GM23338 (cell line): ENCODE results near the gene S100A16. TPM values are rescaled to one million over a fixed set of nuclear protein-coding genes. Genes with fewer than 3 reads are reported as not detected.

Source experiments
- ATAC-seq: fragments of 200-7000 bp; cut with Tn5 transposase; 3 replicates; pipeline ENCODE4 v1.9.1; 2020
- DNase-seq: peaks from one replicate; pipeline ENCODE4 v3.0.0-alpha.2; 2015; ENCODE audit warnings: low spot score
- H2AFZ ChIP-seq: fragments of 200-600 bp; sonication (generic); 2 replicates; pipeline ENCODE4 v1.8.0; 2016; ENCODE audit warnings: antibody characterized with exemption, mild to moderate bottlenecking, moderate library complexity
- H3F3A ChIP-seq: fragments of 200-600 bp; sonication (generic); replicated peaks from 2 replicates; pipeline ENCODE4 v1.8.0; 2017; ENCODE audit warnings: antibody characterized with exemption, mixed run types, low read depth
- H3K27ac ChIP-seq: fragments of 200-600 bp; sonication (generic); 2 replicates; pipeline ENCODE4 v1.6.1; 2016; ENCODE audit warnings: low read depth
- H3K27me3 ChIP-seq: fragments of 200-600 bp; sonication (generic); 2 replicates; pipeline ENCODE4 v1.8.0; 2016; ENCODE audit warnings: mild to moderate bottlenecking, mixed run types, moderate library complexity; ENCODE audit not compliant: insufficient read depth
- H3K36me3 ChIP-seq: fragments of 200-600 bp; sonication (generic); 2 replicates; pipeline ENCODE4 v1.8.0; 2016; ENCODE audit warnings: mild to moderate bottlenecking; ENCODE audit not compliant: insufficient read depth
- H3K4me1 ChIP-seq: fragments of 200-600 bp; sonication (generic); 2 replicates; pipeline ENCODE4 v1.8.0; 2016; ENCODE audit warnings: mild to moderate bottlenecking, moderate library complexity; ENCODE audit not compliant: insufficient read depth
- H3K4me2 ChIP-seq: fragments of 200-600 bp; sonication (generic); 2 replicates; pipeline ENCODE4 v1.7.1; 2017; ENCODE audit warnings: mixed run types
- H3K4me3 ChIP-seq: fragments of 200-600 bp; sonication (generic); 2 replicates; pipeline ENCODE4 v1.6.1; 2016; ENCODE audit warnings: mixed run types
- H3K79me2 ChIP-seq: fragments of 200-600 bp; sonication (generic); replicated peaks from 2 replicates; pipeline ENCODE4 v1.8.0; 2017; ENCODE audit warnings: mild to moderate bottlenecking; ENCODE audit not compliant: insufficient read depth
- H3K9me2 ChIP-seq: fragments of 200-600 bp; sonication (generic); 2 replicates; pipeline ENCODE4 v1.8.0; 2017; ENCODE audit not compliant: insufficient read depth
- H4K20me1 ChIP-seq: fragments of 200-600 bp; sonication (generic); replicated peaks from 2 replicates; pipeline ENCODE4 v1.8.0; 2017; ENCODE audit warnings: mild to moderate bottlenecking; ENCODE audit not compliant: insufficient read depth
- H3K27ac Mint-ChIP-seq: 2 replicates; pipeline ENCODE4 v1.8.0; 2020; ENCODE audit warnings: inconsistent platforms, mild to moderate bottlenecking, moderate library complexity, mixed read lengths
- H3K27me3 Mint-ChIP-seq: 3 replicates; pipeline ENCODE4 v1.8.0; 2022; ENCODE audit warnings: low read depth, mild to moderate bottlenecking, moderate library complexity, mixed read lengths, inconsistent platforms; ENCODE audit not compliant: insufficient read depth, poor library complexity
- H3K36me3 Mint-ChIP-seq: 3 replicates; pipeline ENCODE4 v1.8.0; 2021; ENCODE audit warnings: low read depth, mild to moderate bottlenecking, inconsistent platforms, moderate library complexity, mixed read lengths
- H3K4me1 Mint-ChIP-seq: 3 replicates; pipeline ENCODE4 v1.8.0; 2020; ENCODE audit warnings: mild to moderate bottlenecking, inconsistent platforms, mixed read lengths
- H3K4me3 Mint-ChIP-seq: 3 replicates; pipeline ENCODE4 v1.8.0; 2021; ENCODE audit warnings: moderate library complexity, mild to moderate bottlenecking, inconsistent platforms, mixed read lengths
- H3K9me3 Mint-ChIP-seq: 3 replicates; pipeline ENCODE4 v1.8.0; 2020; ENCODE audit warnings: moderate library complexity, mild to moderate bottlenecking, inconsistent platforms, mixed read lengths
- CREB1 ChIP-seq: fragments of 250-450 bp; sonication (Bioruptor Pico); IDR thresholded peaks from 2 replicates; pipeline ENCODE4 v1.5.0; 2020; ENCODE audit warnings: low read depth, mild to moderate bottlenecking, moderate library complexity
- CTCF ChIP-seq, 2 experiments: fragments of 200-600 bp in 1 of 2; sonication (generic) in 1 of 2; conservative IDR thresholded peaks; 2 replicates each; pipeline versions ENCODE4 v1.5.1 to v1.6.1; 2016 to 2017; ENCODE audit warnings: antibody characterized with exemption in 2 of 2, low read depth in 2 of 2, mild to moderate bottlenecking in 2 of 2, moderate library complexity in 1 of 2
- EZH2 ChIP-seq: fragments of 200-600 bp; sonication (generic); IDR thresholded peaks from one replicate; pipeline ENCODE4 v1.8.0; 2017; ENCODE audit warnings: antibody characterized with exemption, mild to moderate bottlenecking, low read depth; ENCODE audit not compliant: unreplicated experiment
- JUNB ChIP-seq: IDR thresholded peaks from one replicate; pipeline ENCODE4 v1.6.1; 2016; ENCODE audit warnings: antibody characterized with exemption; ENCODE audit not compliant: unreplicated experiment
- NANOG ChIP-seq: IDR thresholded peaks from 2 replicates; pipeline ENCODE4 v1.6.1; 2016; ENCODE audit warnings: antibody characterized with exemption, borderline replicate concordance
- POLR2AphosphoS5 ChIP-seq: IDR thresholded peaks from 2 replicates; pipeline ENCODE4 v1.6.1; 2016; ENCODE audit warnings: antibody characterized with exemption, low read depth
- REST ChIP-seq: IDR thresholded peaks from one replicate; pipeline ENCODE4 v1.6.1; 2018; ENCODE audit warnings: antibody characterized with exemption; ENCODE audit not compliant: unreplicated experiment
- STAT1 ChIP-seq: IDR thresholded peaks from one replicate; pipeline ENCODE4 v1.6.1; 2016; ENCODE audit warnings: antibody characterized with exemption; ENCODE audit not compliant: unreplicated experiment
- ZNF114 ChIP-seq: fragments of 250-450 bp; sonication (Bioruptor Pico); IDR thresholded peaks from 2 replicates; pipeline ENCODE4 v1.5.0; 2020; ENCODE audit warnings: mild to moderate bottlenecking, moderate library complexity
- ZNF331 ChIP-seq: fragments of 250-450 bp; sonication (Bioruptor Pico); IDR thresholded peaks from 2 replicates; pipeline ENCODE4 v1.5.0; 2020; ENCODE audit warnings: low read depth, mild to moderate bottlenecking, moderate library complexity
- ZNF462 ChIP-seq: fragments of 250-450 bp; sonication (Bioruptor Pico); IDR thresholded peaks from 2 replicates; pipeline ENCODE4 v1.5.0; 2020; ENCODE audit warnings: mild to moderate bottlenecking, moderate library complexity
- polyA plus RNA-seq: library from polyadenylated mRNA; unstranded; fragments of >200 nt; fragmentation: Nextera tagmentation; extraction: Ambion mirVana; gene quantifications from 2 replicates; pipeline ENCODE4 v1.2.1, GENCODE V29; 2016
- total RNA-seq: library from RNA; depleted of rRNA; stranded (reverse); fragments of >200 nt; shearing (Covaris generic); gene quantifications from 2 replicates; pipeline ENCODE4 v1.2.3, GENCODE V29; 2014
- TF ChIP-seq, protein P1 (sequence below): IDR thresholded peaks from 2 replicates; pipeline ENCODE4 v1.6.1; 2016; ENCODE audit warnings: antibody characterized with exemption

S100A16 gene
- total and polyA plus RNA-seq, 2 experiments from 2014 or later: 13.0 to 20.4 TPM

GRCh38 chr1:153597206-153597605, 15.7 kb downstream of the S100A16 start:
- H3K27ac ChIP-seq: no peak overlapping the region
- no peak overlapping the region for H3K4me3 ChIP-seq
- no peaks in the 10 kb centered on the region for H3K27me3 ChIP-seq
- Mint-ChIP-seq H3K4me3 (no peak overlapping the region), H3K36me3 (no peaks in the 10 kb centered on the region), H3K27ac (no peak overlapping the region), H3K9me3 (no peaks in the 10 kb centered on the region), H3K27me3 (peaks cover 8% of the 10 kb centered on the region), H3K4me1 (peaks cover 23% of the 10 kb centered on the region)
- ATAC-seq: no peak
- H3K4me1 ChIP-seq: peaks cover 13% of the 10 kb centered on the region
- H3K9me2 ChIP-seq: no peaks in the 10 kb centered on the region
- H4K20me1 ChIP-seq: no peaks in the 10 kb centered on the region
- H3K79me2 ChIP-seq: no peaks in the 10 kb centered on the region
- H2AFZ ChIP-seq: no peak overlapping the region; the same call in 1 of the 2 replicates
- TF ChIP-seq ZNF331 (CRISPR knock-in tag): no peak
- TF ChIP-seq, protein P1, sequence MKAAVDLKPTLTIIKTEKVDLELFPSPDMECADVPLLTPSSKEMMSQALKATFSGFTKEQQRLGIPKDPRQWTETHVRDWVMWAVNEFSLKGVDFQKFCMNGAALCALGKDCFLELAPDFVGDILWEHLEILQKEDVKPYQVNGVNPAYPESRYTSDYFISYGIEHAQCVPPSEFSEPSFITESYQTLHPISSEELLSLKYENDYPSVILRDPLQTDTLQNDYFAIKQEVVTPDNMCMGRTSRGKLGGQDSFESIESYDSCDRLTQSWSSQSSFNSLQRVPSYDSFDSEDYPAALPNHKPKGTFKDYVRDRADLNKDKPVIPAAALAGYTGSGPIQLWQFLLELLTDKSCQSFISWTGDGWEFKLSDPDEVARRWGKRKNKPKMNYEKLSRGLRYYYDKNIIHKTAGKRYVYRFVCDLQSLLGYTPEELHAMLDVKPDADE: no peak
- no peak for TF ChIP-seq STAT1
- TF ChIP-seq ZNF462 (CRISPR knock-in tag): no peak
- no peak for TF ChIP-seq EZH2
- TF ChIP-seq POLR2AphosphoS5: no peak
- TF ChIP-seq JUNB: no peak
- TF ChIP-seq CREB1 (CRISPR knock-in tag): no peak
- TF ChIP-seq NANOG: no peak
- TF ChIP-seq ZNF114 (CRISPR knock-in tag): no peak
- no peak for TF ChIP-seq REST
- TF ChIP-seq CTCF (conservative IDR thresholded peaks at IDR 0.05; ENCODE audit: low read depth in 2 of 2): no peak
- 0 out of 2 replicates have a peak, but pooled peaks cover 14% of the 10 kb centered on the region for H3F3A ChIP-seq
- DNase-seq: no peak
- H3K4me2 ChIP-seq: no peak overlapping the region
- no peaks in the 10 kb centered on the region for H3K36me3 ChIP-seq
